H1 (cell line): ENCODE results near the gene IL27RA. TPM values are rescaled to one million over a fixed set of nuclear protein-coding genes. Genes with fewer than 3 reads are reported as not detected.

Experiments used
- CTCF ChIA-PET: fragments of 300-600 bp; sonication (Branson Sonifier 250); formaldehyde crosslinking; loops from one replicate; lab custom pipeline; 2021; ENCODE audit not compliant: partially characterized antibody; lab: Charles Lee
- POLR2A ChIA-PET: fragments of 300-600 bp; sonication (Branson Sonifier 250); formaldehyde crosslinking; loops from one replicate; lab custom pipeline; 2021; ENCODE audit warnings: inconsistent platforms; ENCODE audit not compliant: partially characterized antibody; lab: Charles Lee
- DNase-seq, 2 experiments: peaks; one replicate each; pipeline versions ENCODE4 v3.0.0 to v3.0.0-alpha.2; 2010 to 2022; ENCODE audit warnings: low spot score in 2 of 2, low read depth in 1 of 2, mixed read lengths in 1 of 2
- FAIRE-seq: peaks from 2 replicates; lab custom pipeline; 2011; peaks lifted over from hg19 to GRCh38; lab: Jason Lieb, UNC
- H2AFZ ChIP-seq: 2 replicates; pipeline ENCODE4 v1.8.1; 2012; ENCODE audit warnings: low read length, inconsistent platforms
- H2AK5ac ChIP-seq: 2 replicates; pipeline ENCODE4 v1.6.1; 2013; ENCODE audit warnings: low read depth, low read length
- H2BK120ac ChIP-seq: replicated peaks from 2 replicates; pipeline ENCODE3; 2013; ENCODE audit warnings: low read depth, low read length, inconsistent platforms
- H2BK12ac ChIP-seq: 2 replicates; pipeline ENCODE4 v1.6.1; 2013; ENCODE audit warnings: low read depth, low read length
- H2BK15ac ChIP-seq: 2 replicates; pipeline ENCODE4 v1.6.1; 2013; ENCODE audit warnings: low read length
- H2BK20ac ChIP-seq: 2 replicates; pipeline ENCODE4 v1.6.1; 2013; ENCODE audit warnings: low read length
- H2BK5ac ChIP-seq: 2 replicates; pipeline ENCODE4 v1.6.1; 2013; ENCODE audit warnings: low read depth, low read length
- H3K14ac ChIP-seq: 2 replicates; pipeline ENCODE4 v1.6.1; 2013; ENCODE audit warnings: inconsistent platforms; ENCODE audit not compliant: insufficient read length
- H3K18ac ChIP-seq: 2 replicates; pipeline ENCODE4 v1.6.1; 2013; ENCODE audit warnings: low read length; ENCODE audit errors: extremely low read depth
- H3K23ac ChIP-seq: 2 replicates; pipeline ENCODE4 v1.6.1; 2013; ENCODE audit warnings: inconsistent platforms; ENCODE audit not compliant: insufficient read length
- H3K23me2 ChIP-seq: 2 replicates; pipeline ENCODE4 v1.6.1; 2013; ENCODE audit warnings: low read depth, low read length
- H3K27ac ChIP-seq: 2 replicates; pipeline ENCODE4 v1.6.1; 2011; ENCODE audit warnings: low read depth, low read length, inconsistent platforms
- H3K27me3 ChIP-seq, 4 experiments: replicated peaks in 1 of 4; 1 replicate in 1 of 4; 2 replicates in 3 of 4; pipeline versions ENCODE4 v1.6.1 to v1.8.1; 2011 to 2013; ENCODE audit warnings: low read length in 3 of 4, mild to moderate bottlenecking in 3 of 4, inconsistent platforms in 2 of 4, mixed read lengths in 2 of 4, moderate library complexity in 1 of 4; ENCODE audit not compliant: control insufficient read depth in 3 of 4, insufficient read depth in 3 of 4; ENCODE audit errors: extremely low read depth in 1 of 4
- H3K36me3 ChIP-seq, 4 experiments: 2 replicates each; pipeline versions ENCODE4 v1.6.1 to v1.8.1; 2011 to 2013; ENCODE audit warnings: mild to moderate bottlenecking in 4 of 4, low read length in 3 of 4, moderate library complexity in 2 of 4, control low read depth in 1 of 4, inconsistent platforms in 1 of 4; ENCODE audit not compliant: insufficient read depth in 4 of 4, control insufficient read depth in 2 of 4
- H3K4ac ChIP-seq: replicated peaks from 2 replicates; pipeline ENCODE3; 2013; ENCODE audit warnings: low read length, low read depth, mixed read lengths, inconsistent platforms; ENCODE audit not compliant: insufficient read length
- H3K4me1 ChIP-seq, 4 experiments: replicated peaks in 1 of 4; 1 replicate in 1 of 4; 2 replicates in 3 of 4; pipeline versions ENCODE4 v1.6.1 to v1.8.1; 2011 to 2013; ENCODE audit warnings: low read length in 3 of 4, inconsistent platforms in 2 of 4, mixed read lengths in 1 of 4; ENCODE audit not compliant: insufficient read depth in 4 of 4, control insufficient read depth in 3 of 4
- H3K4me2 ChIP-seq, 2 experiments: 2 replicates each; pipeline versions ENCODE4 v1.6.1 to v1.8.1; 2011 to 2013; ENCODE audit warnings: low read depth in 2 of 2, low read length in 2 of 2, control low read depth in 1 of 2, inconsistent platforms in 1 of 2, mild to moderate bottlenecking in 1 of 2; ENCODE audit not compliant: insufficient read depth in 1 of 2
- H3K4me3 ChIP-seq, 4 experiments: fragments of 200-600, 300-600 bp in 1 of 4; sonication (generic), shearing (Covaris generic), sonication (Bioruptor Twin) in 1 of 4; 2 replicates each; pipeline versions ENCODE4 v1.5.1 to v1.8.1; 2011 to 2016; ENCODE audit warnings: low read length in 4 of 4, low read depth in 3 of 4, control low read depth in 2 of 4, inconsistent platforms in 2 of 4, mild to moderate bottlenecking in 2 of 4, mixed read lengths in 1 of 4, moderate library complexity in 1 of 4; ENCODE audit not compliant: insufficient read depth in 2 of 4; ENCODE audit errors: extremely low read depth in 1 of 4
- H3K56ac ChIP-seq: replicated peaks from 2 replicates; pipeline ENCODE3; 2013; ENCODE audit warnings: low read depth, mild to moderate bottlenecking, mixed read lengths, low read length, inconsistent platforms; ENCODE audit not compliant: insufficient read length
- H3K79me1 ChIP-seq: 2 replicates; pipeline ENCODE4 v1.6.1; 2013; ENCODE audit warnings: low read depth, low read length, control low read depth
- H3K79me2 ChIP-seq, 2 experiments: 2 replicates each; pipeline versions ENCODE4 v1.6.1 to v1.8.1; 2012 to 2013; ENCODE audit warnings: low read length in 2 of 2, mild to moderate bottlenecking in 2 of 2, inconsistent platforms in 1 of 2; ENCODE audit not compliant: insufficient read depth in 2 of 2, control insufficient read depth in 1 of 2
- H3K9ac ChIP-seq, 4 experiments: replicated peaks in 1 of 4; 1 replicate in 1 of 4; 2 replicates in 3 of 4; pipeline versions ENCODE4 v1.6.1 to v1.8.1; 2011 to 2013; ENCODE audit warnings: low read depth in 3 of 4, low read length in 3 of 4, control low read depth in 2 of 4, mild to moderate bottlenecking in 2 of 4, moderate library complexity in 2 of 4, inconsistent platforms in 1 of 4; ENCODE audit errors: extremely low read depth in 1 of 4
- H3K9me3 ChIP-seq, 2 experiments: 2 replicates each; pipeline versions ENCODE4 v1.6.1 to v1.8.1; 2012 to 2013; ENCODE audit warnings: mild to moderate bottlenecking in 2 of 2, moderate library complexity in 2 of 2, control low read depth in 1 of 2, inconsistent platforms in 1 of 2, low read depth in 1 of 2, low read length in 1 of 2, mixed read lengths in 1 of 2; ENCODE audit not compliant: insufficient read depth in 2 of 2
- H4K20me1 ChIP-seq, 2 experiments: replicated peaks in 1 of 2; 2 replicates each; pipeline versions ENCODE3 to v1.8.1; 2011 to 2013; ENCODE audit warnings: inconsistent platforms in 2 of 2, low read length in 2 of 2, mild to moderate bottlenecking in 1 of 2; ENCODE audit not compliant: insufficient read depth in 2 of 2, control insufficient read depth in 1 of 2
- H4K5ac ChIP-seq: 2 replicates; pipeline ENCODE4 v1.6.1; 2013; ENCODE audit warnings: low read length, low read depth, mixed read lengths, inconsistent platforms; ENCODE audit not compliant: insufficient read length
- H4K8ac ChIP-seq: 2 replicates; pipeline ENCODE4 v1.8.0; 2013; ENCODE audit warnings: mild to moderate bottlenecking, moderate library complexity, low read length, inconsistent platforms; ENCODE audit not compliant: insufficient read depth; ENCODE audit errors: extremely low read depth
- H4K91ac ChIP-seq: replicated peaks from 2 replicates; pipeline ENCODE3; 2013; ENCODE audit warnings: low read length, mixed read lengths, inconsistent platforms; ENCODE audit not compliant: insufficient read length
- BACH1 ChIP-seq: IDR thresholded peaks from 2 replicates; pipeline ENCODE4 v1.6.1; 2012; ENCODE audit warnings: low read length, improper control_type of control experiment
- BRCA1 ChIP-seq: IDR thresholded peaks from 2 replicates; pipeline ENCODE4 v1.6.1; 2012; ENCODE audit warnings: low read depth, low read length, improper control_type of control experiment
- CEBPB ChIP-seq: IDR thresholded peaks from 2 replicates; pipeline ENCODE4 v1.6.1; 2012; ENCODE audit warnings: low read depth, low read length
- CHD1 ChIP-seq: IDR thresholded peaks from 2 replicates; pipeline ENCODE4 v1.6.1; 2012; ENCODE audit warnings: low read depth, low read length, improper control_type of control experiment
- CHD2 ChIP-seq: IDR thresholded peaks from 2 replicates; pipeline ENCODE4 v1.6.1; 2012; ENCODE audit warnings: low read length, improper control_type of control experiment
- FOSL1 ChIP-seq: IDR thresholded peaks from 2 replicates; pipeline ENCODE4 v1.6.1; 2011; ENCODE audit warnings: mild to moderate bottlenecking, low read depth, low read length, moderate library complexity; ENCODE audit not compliant: insufficient read depth
- JUN ChIP-seq: IDR thresholded peaks from 2 replicates; pipeline ENCODE4 v1.6.1; 2011; ENCODE audit warnings: low read depth, mild to moderate bottlenecking, improper control_type of control experiment, low read length
- KDM1A ChIP-seq: fragments of 200-600, 300-600 bp; sonication (generic); IDR thresholded peaks from 2 replicates; pipeline ENCODE4 v1.7.1; 2016; ENCODE audit warnings: mild to moderate bottlenecking, low read length, borderline replicate concordance
- KDM5A ChIP-seq: fragments of 200-600 bp; IDR thresholded peaks from 2 replicates; pipeline ENCODE4 v1.7.1; 2012; ENCODE audit warnings: mild to moderate bottlenecking, low read length, inconsistent platforms, mixed read lengths
- USF2 ChIP-seq: IDR thresholded peaks from 2 replicates; pipeline ENCODE4 v1.6.1; 2011; ENCODE audit warnings: low read length, improper control_type of control experiment
- YY1 ChIP-seq: IDR thresholded peaks from 2 replicates; pipeline ENCODE4 v1.6.1; 2011; ENCODE audit warnings: low read depth, mild to moderate bottlenecking, low read length
- WGBS, 2 experiments: shearing (Covaris generic) in 1 of 2; methylation state at CpG; one replicate each; pipeline versions ENCODE4 v1.1.6 to v1.1.7; 2013 to 2015; ENCODE audit warnings: low lambda C conversion rate in 2 of 2, mixed read lengths in 2 of 2, inconsistent platforms in 1 of 2, low coverage in 1 of 2, missing lambda C conversion rate in 1 of 2; ENCODE audit not compliant: insufficient replicate concordance in 2 of 2, insufficient coverage in 1 of 2, insufficient read length in 1 of 2; ENCODE audit errors: extremely low coverage in 1 of 2, missing lambda C conversion rate in 1 of 2; 5-methylcytosine and 5-hydroxymethylcytosine counted together
- polyA plus RNA-seq, 7 experiments: library from polyadenylated mRNA; depleted of rRNA in 3 of 7; stranded (reverse) in 5 of 7; unstranded in 2 of 7; fragments of >200 nt in 5 of 7; fragments of 200-250 nt in 2 of 7; gene quantifications; 1 replicate in 5 of 7; 2 replicates in 1 of 7; 4 replicates in 1 of 7; pipeline versions ENCODE4 v1.2.1 to v1.2.3, GENCODE V29; 2011 to 2013; ENCODE audit warnings: missing spikeins in 2 of 7, mixed read lengths in 2 of 7
- total RNA-seq: library from RNA; stranded (reverse); fragmentation: NEBNext Ultra II Directional; extraction: Animal tissue kit (Norgen Biotek cat#: 25700); gene quantifications from 2 replicates; pipeline ENCODE4 v1.2.1, GENCODE V29; 2021

Gene IL27RA
- total and polyA plus RNA-seq, 2 of the 8 experiments (the other 6 are each of a cell fraction or from before 2014, with no cell fraction given), result 9.9 to 14.7 TPM

GRCh38 chr19:14006766-14007562 is 24.6 kb upstream of the IL27RA start:
- Histone ChIP-seq H3K4me3 (peak overlapping the region; percentile 62 to 81 (median 69)), H4K5ac (peak overlapping the region; percentile 91), H3K9me3 (no peaks in the 10 kb centered on the region), H3K79me2 (peaks cover 0 to 9% of the 10 kb centered on the region in 2 experiments; a peak in 2 of 4 replicates), H2BK120ac (no peak overlapping the region), H3K23ac (no peak overlapping the region), H3K36me3 (no peaks in the 10 kb centered on the region), H3K27me3 (no peaks in the 10 kb centered on the region), H3K4me2 (peak overlapping the region; percentile 70 to 71), H4K20me1 (no peaks in the 10 kb centered on the region), H4K91ac (peak overlapping the region; percentile 95), H3K18ac (peak overlapping the region; percentile 98), H4K8ac (peak overlapping the region; percentile 98), H2AK5ac (no peak overlapping the region), H3K4me1 (peaks cover 0 to 4% (median under 1%) of the 10 kb centered on the region in 4 experiments; a peak in 5 of 7 replicates), H3K56ac (peak overlapping the region; percentile 77), H3K4ac (peak overlapping the region; percentile 91), H3K27ac (peak overlapping the region; percentile 95), H2BK20ac (no peak overlapping the region), H2AFZ (peak overlapping the region; percentile 71), H3K79me1 (peaks cover 3% of the 10 kb centered on the region), H3K14ac (no peak overlapping the region), H3K9ac (peak overlapping the region; percentile 81 to 86 (median 84)), H2BK5ac (peak overlapping the region; percentile 93), H2BK12ac (peak overlapping the region; percentile 64; the same call in 1 of the 2 replicates), H3K23me2 (peaks cover 5% of the 10 kb centered on the region; the same call in 1 of the 2 replicates), H2BK15ac (peak overlapping the region; percentile 81; the same call in 1 of the 2 replicates)
- FAIRE-seq, result no peak
- CTCF ChIA-PET, result interaction anchor here (0.6 to 2.5 kb wide), 9 partner anchors 17 to 183 kb away, joined by 3 to 12 read pairs (median 4); partner anchors contain the start of gene IL27RA
- WGBS, 2 experiments, result 7% methylated on average over 55 of the region's 56 CpGs; no CpG with 5 or more reads in 1 of the 2 experiments
- POLR2A ChIA-PET, result interaction anchor here (0.6 to 3.1 kb wide), 26 partner anchors 10 to 855 kb away, joined by 3 to 16 read pairs (median 4); partner anchors contain the start of genes DCAF15, IL27RA and RLN3
- DNase-seq, result peak in 1 of 2 experiments; percentile 98
- TF ChIP-seq KDM1A (peak; percentile 43; the same call in 1 of the 2 replicates), CEBPB (no peak), BACH1 (no peak), USF2 (no peak), KDM5A (no peak), CHD2 (no peak), CHD1 (no peak), FOSL1 (no peak), BRCA1 (peak; percentile 60; the same call in 1 of the 2 replicates), JUN (peak; percentile 88), YY1 (peak; percentile 73)
